Measurements from ENCODE around the gene GPATCH1.

GPATCH1 gene

DNA sequence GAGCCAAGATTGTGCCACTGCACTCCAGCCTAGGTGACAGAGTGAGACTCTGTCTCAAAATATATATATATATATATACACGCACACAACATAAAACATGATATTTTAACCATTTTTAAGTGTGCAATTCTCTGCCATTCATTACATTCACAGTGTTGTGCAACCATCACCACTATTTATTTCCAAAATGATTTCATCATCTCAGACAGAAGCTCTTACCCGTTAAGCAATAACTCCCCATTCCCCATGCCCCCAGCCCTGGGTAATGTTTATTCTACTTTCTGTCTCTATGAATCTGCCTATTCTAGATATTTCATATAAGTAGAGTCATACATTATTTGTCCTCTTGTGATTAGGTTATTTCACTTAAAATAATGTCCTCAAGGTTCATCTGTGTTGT, 71.2 kb downstream of the GPATCH1 start:
- H3K36me3 ChIP-seq (ENCODE audit: control insufficient read depth in 2 of 2, insufficient read depth in 1 of 2, low read length in 2 of 2) = no peaks in the 10 kb centered on the region
- H3K27ac ChIP-seq (ENCODE audit: extremely low read depth, low read depth, low read length) = no peak overlapping the region
- H3K9me3 ChIP-seq (ENCODE audit: control insufficient read depth, insufficient read depth, low read depth, low read length) = no peaks in the 10 kb centered on the region; the same call in 1 of the 2 replicates
- ChIA-PET CTCF (interaction anchor here (0.6 to 2.8 kb wide), 8 partner anchors 8 to 1402 kb away, joined by 3 to 15 read pairs (median 5); no protein-coding TSS in a partner anchor), POLR2A (interaction anchor here (0.7 kb wide), 1 partner anchor 10 kb away, joined by 3 read pairs; no protein-coding TSS in a partner anchor)
- no peaks in the 10 kb centered on the region for H3K4me1 ChIP-seq (ENCODE audit: control insufficient read depth, insufficient read depth, low read length)
- TF ChIP-seq ZNF391 (tag by site-specific recombination; IDR thresholded peaks at IDR 0.05; ENCODE audit: borderline replicate concordance, low read depth) = no peak
- TF ChIP-seq ZNF394 (tag by site-specific recombination; IDR thresholded peaks at IDR 0.05; ENCODE audit: borderline replicate concordance) = no peak
- no peak for TF ChIP-seq ZNF501 (tag by site-specific recombination; IDR thresholded peaks at IDR 0.05)
- TF ChIP-seq ZFP41 (tag by site-specific recombination; IDR thresholded peaks at IDR 0.05; ENCODE audit: borderline replicate concordance) = no peak
- TF ChIP-seq ZNF16 (tag by site-specific recombination; IDR thresholded peaks at IDR 0.05; ENCODE audit: low read depth) = no peak
- TF ChIP-seq ZNF830 (tag by site-specific recombination; IDR thresholded peaks at IDR 0.05; ENCODE audit: low read depth) = no peak
- TF ChIP-seq, protein P1, sequence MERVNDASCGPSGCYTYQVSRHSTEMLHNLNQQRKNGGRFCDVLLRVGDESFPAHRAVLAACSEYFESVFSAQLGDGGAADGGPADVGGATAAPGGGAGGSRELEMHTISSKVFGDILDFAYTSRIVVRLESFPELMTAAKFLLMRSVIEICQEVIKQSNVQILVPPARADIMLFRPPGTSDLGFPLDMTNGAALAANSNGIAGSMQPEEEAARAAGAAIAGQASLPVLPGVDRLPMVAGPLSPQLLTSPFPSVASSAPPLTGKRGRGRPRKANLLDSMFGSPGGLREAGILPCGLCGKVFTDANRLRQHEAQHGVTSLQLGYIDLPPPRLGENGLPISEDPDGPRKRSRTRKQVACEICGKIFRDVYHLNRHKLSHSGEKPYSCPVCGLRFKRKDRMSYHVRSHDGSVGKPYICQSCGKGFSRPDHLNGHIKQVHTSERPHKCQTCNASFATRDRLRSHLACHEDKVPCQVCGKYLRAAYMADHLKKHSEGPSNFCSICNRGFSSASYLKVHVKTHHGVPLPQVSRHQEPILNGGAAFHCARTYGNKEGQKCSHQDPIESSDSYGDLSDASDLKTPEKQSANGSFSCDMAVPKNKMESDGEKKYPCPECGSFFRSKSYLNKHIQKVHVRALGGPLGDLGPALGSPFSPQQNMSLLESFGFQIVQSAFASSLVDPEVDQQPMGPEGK (tag by site-specific recombination; IDR thresholded peaks at IDR 0.05) = no peak
- TF ChIP-seq, protein P2, sequence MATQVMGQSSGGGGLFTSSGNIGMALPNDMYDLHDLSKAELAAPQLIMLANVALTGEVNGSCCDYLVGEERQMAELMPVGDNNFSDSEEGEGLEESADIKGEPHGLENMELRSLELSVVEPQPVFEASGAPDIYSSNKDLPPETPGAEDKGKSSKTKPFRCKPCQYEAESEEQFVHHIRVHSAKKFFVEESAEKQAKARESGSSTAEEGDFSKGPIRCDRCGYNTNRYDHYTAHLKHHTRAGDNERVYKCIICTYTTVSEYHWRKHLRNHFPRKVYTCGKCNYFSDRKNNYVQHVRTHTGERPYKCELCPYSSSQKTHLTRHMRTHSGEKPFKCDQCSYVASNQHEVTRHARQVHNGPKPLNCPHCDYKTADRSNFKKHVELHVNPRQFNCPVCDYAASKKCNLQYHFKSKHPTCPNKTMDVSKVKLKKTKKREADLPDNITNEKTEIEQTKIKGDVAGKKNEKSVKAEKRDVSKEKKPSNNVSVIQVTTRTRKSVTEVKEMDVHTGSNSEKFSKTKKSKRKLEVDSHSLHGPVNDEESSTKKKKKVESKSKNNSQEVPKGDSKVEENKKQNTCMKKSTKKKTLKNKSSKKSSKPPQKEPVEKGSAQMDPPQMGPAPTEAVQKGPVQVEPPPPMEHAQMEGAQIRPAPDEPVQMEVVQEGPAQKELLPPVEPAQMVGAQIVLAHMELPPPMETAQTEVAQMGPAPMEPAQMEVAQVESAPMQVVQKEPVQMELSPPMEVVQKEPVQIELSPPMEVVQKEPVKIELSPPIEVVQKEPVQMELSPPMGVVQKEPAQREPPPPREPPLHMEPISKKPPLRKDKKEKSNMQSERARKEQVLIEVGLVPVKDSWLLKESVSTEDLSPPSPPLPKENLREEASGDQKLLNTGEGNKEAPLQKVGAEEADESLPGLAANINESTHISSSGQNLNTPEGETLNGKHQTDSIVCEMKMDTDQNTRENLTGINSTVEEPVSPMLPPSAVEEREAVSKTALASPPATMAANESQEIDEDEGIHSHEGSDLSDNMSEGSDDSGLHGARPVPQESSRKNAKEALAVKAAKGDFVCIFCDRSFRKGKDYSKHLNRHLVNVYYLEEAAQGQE (tag by site-specific recombination; IDR thresholded peaks at IDR 0.05) = no peak
- TF ChIP-seq, protein P3, sequence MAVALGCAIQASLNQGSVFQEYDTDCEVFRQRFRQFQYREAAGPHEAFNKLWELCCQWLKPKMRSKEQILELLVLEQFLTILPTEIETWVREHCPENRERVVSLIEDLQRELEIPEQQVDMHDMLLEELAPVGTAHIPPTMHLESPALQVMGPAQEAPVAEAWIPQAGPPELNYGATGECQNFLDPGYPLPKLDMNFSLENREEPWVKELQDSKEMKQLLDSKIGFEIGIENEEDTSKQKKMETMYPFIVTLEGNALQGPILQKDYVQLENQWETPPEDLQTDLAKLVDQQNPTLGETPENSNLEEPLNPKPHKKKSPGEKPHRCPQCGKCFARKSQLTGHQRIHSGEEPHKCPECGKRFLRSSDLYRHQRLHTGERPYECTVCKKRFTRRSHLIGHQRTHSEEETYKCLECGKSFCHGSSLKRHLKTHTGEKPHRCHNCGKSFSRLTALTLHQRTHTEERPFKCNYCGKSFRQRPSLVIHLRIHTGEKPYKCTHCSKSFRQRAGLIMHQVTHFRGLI (tag by site-specific recombination; IDR thresholded peaks at IDR 0.05) = no peak
- TF ChIP-seq, protein P4, sequence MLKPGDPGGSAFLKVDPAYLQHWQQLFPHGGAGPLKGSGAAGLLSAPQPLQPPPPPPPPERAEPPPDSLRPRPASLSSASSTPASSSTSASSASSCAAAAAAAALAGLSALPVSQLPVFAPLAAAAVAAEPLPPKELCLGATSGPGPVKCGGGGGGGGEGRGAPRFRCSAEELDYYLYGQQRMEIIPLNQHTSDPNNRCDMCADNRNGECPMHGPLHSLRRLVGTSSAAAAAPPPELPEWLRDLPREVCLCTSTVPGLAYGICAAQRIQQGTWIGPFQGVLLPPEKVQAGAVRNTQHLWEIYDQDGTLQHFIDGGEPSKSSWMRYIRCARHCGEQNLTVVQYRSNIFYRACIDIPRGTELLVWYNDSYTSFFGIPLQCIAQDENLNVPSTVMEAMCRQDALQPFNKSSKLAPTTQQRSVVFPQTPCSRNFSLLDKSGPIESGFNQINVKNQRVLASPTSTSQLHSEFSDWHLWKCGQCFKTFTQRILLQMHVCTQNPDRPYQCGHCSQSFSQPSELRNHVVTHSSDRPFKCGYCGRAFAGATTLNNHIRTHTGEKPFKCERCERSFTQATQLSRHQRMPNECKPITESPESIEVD (tag by site-specific recombination; IDR thresholded peaks at IDR 0.05) = no peak
- TF ChIP-seq ZNF624 (tag by site-specific recombination; IDR thresholded peaks at IDR 0.05) = no peak
- no peak for TF ChIP-seq SALL2 (tag by site-specific recombination; IDR thresholded peaks at IDR 0.05; ENCODE audit: borderline replicate concordance)
- TF ChIP-seq, protein P5, sequence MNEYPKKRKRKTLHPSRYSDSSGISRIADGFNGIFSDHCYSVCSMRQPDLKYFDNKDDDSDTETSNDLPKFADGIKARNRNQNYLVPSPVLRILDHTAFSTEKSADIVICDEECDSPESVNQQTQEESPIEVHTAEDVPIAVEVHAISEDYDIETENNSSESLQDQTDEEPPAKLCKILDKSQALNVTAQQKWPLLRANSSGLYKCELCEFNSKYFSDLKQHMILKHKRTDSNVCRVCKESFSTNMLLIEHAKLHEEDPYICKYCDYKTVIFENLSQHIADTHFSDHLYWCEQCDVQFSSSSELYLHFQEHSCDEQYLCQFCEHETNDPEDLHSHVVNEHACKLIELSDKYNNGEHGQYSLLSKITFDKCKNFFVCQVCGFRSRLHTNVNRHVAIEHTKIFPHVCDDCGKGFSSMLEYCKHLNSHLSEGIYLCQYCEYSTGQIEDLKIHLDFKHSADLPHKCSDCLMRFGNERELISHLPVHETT (tag by site-specific recombination; IDR thresholded peaks at IDR 0.05) = no peak
- TF ChIP-seq, protein P6, sequence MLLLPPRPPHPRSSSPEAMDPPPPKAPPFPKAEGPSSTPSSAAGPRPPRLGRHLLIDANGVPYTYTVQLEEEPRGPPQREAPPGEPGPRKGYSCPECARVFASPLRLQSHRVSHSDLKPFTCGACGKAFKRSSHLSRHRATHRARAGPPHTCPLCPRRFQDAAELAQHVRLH (tag by site-specific recombination; IDR thresholded peaks at IDR 0.05) = no peak
- TF ChIP-seq ZXDB (tag by site-specific recombination; IDR thresholded peaks at IDR 0.05) = no peak
- TF ChIP-seq, protein P7, sequence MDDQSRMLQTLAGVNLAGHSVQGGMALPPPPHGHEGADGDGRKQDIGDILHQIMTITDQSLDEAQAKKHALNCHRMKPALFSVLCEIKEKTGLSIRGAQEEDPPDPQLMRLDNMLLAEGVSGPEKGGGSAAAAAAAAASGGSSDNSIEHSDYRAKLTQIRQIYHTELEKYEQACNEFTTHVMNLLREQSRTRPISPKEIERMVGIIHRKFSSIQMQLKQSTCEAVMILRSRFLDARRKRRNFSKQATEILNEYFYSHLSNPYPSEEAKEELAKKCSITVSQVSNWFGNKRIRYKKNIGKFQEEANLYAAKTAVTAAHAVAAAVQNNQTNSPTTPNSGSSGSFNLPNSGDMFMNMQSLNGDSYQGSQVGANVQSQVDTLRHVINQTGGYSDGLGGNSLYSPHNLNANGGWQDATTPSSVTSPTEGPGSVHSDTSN (CRISPR knock-in tag; IDR thresholded peaks at IDR 0.05) = no peak
- TF ChIP-seq, protein P8, sequence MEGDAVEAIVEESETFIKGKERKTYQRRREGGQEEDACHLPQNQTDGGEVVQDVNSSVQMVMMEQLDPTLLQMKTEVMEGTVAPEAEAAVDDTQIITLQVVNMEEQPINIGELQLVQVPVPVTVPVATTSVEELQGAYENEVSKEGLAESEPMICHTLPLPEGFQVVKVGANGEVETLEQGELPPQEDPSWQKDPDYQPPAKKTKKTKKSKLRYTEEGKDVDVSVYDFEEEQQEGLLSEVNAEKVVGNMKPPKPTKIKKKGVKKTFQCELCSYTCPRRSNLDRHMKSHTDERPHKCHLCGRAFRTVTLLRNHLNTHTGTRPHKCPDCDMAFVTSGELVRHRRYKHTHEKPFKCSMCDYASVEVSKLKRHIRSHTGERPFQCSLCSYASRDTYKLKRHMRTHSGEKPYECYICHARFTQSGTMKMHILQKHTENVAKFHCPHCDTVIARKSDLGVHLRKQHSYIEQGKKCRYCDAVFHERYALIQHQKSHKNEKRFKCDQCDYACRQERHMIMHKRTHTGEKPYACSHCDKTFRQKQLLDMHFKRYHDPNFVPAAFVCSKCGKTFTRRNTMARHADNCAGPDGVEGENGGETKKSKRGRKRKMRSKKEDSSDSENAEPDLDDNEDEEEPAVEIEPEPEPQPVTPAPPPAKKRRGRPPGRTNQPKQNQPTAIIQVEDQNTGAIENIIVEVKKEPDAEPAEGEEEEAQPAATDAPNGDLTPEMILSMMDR (tag by site-specific recombination; IDR thresholded peaks at IDR 0.05) = no peak
- no peak for TF ChIP-seq ZEB2 (tag by site-specific recombination; IDR thresholded peaks at IDR 0.05)
- TF ChIP-seq, protein P9, sequence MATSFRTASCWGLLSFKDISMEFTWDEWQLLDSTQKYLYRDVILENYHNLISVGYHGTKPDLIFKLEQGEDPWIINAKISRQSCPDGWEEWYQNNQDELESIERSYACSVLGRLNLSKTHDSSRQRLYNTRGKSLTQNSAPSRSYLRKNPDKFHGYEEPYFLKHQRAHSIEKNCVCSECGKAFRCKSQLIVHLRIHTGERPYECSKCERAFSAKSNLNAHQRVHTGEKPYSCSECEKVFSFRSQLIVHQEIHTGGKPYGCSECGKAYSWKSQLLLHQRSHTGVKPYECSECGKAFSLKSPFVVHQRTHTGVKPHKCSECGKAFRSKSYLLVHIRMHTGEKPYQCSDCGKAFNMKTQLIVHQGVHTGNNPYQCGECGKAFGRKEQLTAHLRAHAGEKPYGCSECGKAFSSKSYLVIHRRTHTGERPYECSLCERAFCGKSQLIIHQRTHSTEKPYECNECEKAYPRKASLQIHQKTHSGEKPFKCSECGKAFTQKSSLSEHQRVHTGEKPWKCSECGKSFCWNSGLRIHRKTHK (tag by site-specific recombination; IDR thresholded peaks at IDR 0.05) = no peak
- no peak overlapping the region for H3K4me3 ChIP-seq (ENCODE audit: low read depth, low read length)
